Measurements from ENCODE around the gene CCDC85A.

- TF ChIP-seq CTCF (IDR thresholded peaks at IDR 0.05), result no peak
- TF ChIP-seq EP300 (IDR thresholded peaks at IDR 0.05), result no peak
- TF ChIP-seq POLR2A (IDR thresholded peaks at IDR 0.05), result no peak
Observed at GRCh38 chr2:56316011-56316410, 132.2 kb downstream of the CCDC85A start.

All from tibial nerve (tissue), 4 donors.